NB4 (cell line): ENCODE measurements around the gene A2ML1.

Source experiments
- CTCF ChIP-seq: IDR thresholded peaks from one replicate; pipeline ENCODE4 v1.5.1; 2012; ENCODE audit warnings: low read depth, low read length
- POLR2A ChIP-seq: IDR thresholded peaks from 2 replicates; pipeline ENCODE4 v1.6.1; 2011; ENCODE audit warnings: mild to moderate bottlenecking; ENCODE audit not compliant: insufficient read length; ENCODE audit errors: extremely low read depth

- TF ChIP-seq CTCF (no peak), POLR2A (no peak)
These were observed at the start of gene A2ML1 for GRCh38 chr12:8822298-8822697.
